GM21526 (cell line): ENCODE results near the gene PADI2.

ENCODE experiments used
- ATAC-seq: cut with Tn5 transposase; IDR thresholded peaks from one replicate; pipeline ENCODE4 v1.9.1; 2021; ENCODE audit warnings: moderate library complexity; ENCODE audit not compliant: unreplicated experiment, low FRiP score

Gene PADI2

DNA sequence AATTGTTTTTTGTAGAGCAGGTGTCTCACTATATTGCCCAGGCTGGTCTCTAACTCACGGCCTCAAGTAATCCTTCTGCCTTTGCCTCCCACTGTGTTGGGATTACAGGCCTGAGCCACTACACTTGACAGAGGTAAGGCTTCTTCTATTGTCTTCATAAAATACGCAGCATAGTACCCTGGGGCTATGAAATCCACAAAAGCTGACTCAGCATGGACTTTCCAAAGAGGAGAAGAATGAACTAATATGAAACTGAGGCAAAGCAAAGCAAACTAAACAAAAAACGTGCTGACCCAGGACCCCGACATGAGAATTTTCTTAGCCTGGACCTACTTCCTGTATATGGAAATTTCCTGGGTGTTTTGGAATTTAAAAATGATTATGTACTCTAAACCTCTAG is 89.0 kb downstream of the PADI2 start:
- ATAC-seq, result no peak

DNA sequence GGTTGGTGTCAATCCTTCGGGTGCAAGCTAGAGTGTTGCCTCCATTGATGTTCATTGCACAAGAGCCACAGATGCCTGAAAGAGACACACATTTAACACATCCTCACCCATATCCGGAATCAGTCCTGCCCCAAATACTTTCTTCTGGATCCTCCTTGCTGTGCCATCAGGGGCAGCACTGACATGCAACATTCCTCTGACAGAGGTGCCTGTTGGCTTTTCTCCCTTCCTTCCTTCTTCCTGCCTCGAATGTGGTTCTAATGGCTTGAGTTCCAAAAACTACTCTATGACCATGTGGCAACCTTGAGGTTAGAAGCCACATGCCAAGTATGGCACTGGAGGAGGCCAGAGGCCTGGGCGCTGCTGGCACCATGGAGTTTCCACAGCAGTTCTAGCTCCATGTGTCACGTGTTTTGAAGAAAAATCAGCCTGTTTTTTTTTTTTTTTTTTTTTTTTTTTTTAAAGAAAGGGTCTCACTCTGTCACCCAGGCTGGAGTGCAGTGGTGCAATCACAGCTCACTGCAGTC is 90.5 kb downstream of the PADI2 start:
- ATAC-seq, result no peak

DNA sequence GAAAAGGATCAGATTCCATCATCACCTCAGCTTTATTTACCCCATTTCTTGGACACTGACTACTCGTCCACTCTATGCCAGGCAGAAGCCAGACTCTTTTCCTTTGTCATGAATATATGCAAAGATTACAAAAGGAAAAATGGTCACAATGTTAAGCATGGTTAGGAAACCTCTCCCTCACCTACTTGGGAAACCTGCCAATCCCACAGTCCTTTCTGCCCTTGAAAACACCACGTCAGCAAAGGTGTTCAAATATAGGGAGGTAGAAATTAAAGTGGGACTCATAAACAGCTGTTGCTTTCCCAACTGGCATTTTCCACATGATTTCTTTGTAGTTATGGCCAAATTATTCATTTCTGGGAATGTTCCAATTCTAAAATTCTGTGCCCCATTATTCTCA is 91.4 kb downstream of the PADI2 start:
- no peak for ATAC-seq

DNA sequence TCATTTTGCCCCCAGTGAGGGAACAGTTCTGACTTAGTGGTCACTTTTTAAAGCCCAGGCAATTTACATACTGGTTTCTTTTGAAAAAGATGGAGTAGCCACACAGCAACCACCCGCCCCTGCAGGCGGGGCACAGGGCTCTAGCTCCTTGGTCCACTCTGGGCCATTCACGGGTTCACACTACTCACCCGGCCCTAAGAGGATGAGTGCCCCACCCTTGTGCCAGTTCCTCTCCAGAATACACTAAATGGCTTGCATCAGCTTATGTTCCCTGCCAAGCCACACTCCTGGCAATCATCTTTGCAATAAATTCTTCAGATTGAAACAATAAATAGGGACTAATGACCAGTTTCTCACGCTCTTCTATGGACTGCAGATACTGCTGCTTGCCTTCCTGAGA is 91.8 kb downstream of the PADI2 start:
- no peak for ATAC-seq

DNA sequence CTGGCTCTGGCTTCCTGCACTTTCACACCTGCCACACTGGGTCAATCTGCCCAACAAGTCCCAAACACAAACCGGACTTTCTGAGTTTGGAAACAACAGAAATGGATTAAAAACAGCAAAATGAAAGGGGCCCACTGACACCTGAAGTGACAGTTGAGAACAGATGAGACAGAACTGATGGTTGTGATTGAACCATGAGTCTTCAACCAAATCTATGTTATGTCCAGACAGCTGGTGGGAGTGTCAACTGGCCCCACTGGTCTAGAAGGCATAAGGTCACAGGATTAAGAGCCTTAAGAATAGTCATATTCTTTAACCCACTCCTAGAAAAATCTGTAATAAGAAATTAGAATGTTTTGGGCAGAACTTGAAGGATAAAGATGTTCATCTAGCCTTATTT is 94.5 kb downstream of the PADI2 start:
- no peak for ATAC-seq

DNA sequence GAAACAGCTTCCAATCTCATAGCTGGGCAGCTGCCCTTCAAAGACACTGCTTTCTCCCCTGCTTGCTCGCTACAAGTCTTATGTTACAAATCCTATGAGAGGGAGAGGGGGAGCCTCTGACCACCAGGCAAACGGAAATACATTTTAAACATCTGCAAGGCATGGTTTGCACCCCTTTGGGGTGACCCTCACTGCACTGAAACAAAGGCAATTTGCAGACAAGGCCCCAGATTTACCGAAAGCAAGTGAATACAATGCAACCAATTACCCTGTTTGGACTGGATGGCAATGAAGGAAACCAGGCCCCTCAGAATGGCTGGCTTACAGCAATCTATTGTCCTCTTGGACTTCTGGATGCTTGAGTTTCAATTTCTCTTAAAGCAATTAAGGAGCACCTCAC is 95.7 kb downstream of the PADI2 start:
- ATAC-seq, result no peak

DNA sequence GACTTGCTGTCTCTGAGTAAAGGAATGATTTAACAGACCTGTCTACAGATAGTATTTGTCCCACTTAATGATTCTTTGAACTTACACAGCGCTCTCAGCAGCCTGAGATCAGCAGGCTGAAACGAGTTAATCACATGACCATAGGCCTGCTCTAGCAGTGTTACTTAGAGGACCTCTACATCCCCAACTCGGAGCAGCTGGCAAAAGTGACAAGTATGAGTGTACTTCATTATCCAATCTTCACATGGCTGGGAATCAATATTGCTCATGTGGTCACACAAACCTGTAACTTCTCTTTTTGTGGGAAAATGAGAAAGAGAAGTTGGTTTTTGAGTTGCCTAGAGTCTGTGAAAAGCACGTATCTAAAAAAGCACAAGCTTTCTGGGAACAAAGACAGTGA is 96.1 kb downstream of the PADI2 start:
- no peak for ATAC-seq

DNA sequence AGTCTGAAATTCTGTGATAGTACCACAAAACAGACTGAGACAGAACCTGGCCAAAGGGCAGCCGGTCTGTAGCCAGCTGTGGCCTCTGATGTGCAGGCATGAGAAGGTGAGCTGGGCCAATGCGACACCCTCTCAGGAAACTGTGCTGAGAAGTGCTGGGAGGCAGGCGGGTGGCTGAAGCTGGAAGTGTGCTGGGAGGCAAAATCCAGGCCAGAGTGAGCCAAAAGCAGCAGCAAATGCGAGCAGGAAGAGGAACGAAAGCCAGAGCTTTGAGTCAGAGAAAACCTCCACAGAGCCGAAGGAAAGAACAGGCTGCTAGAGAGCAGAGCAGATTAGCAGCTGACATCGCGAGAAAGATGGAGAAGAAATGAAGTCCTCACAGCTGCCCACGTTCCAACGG is 97.4 kb downstream of the PADI2 start:
- ATAC-seq, result no peak

DNA sequence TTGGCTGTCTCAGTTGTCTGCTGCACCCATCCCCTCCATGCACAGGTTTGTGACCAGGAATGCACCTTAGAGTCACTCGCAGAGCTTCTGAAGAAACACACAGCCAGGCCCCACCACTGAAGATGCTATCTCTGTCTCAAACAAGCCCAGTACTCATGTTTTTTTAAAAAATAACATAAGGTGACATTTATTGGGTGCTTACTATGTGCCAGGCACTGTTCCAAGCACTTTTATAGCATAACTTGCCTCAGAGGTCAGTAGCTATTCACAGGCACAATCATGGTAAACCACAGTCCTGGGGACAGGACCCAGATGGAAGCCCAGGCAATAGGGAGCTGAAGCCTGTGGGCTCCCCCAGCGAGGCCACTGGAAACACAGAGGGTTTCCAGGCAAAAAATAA is 98.7 kb downstream of the PADI2 start:
- no peak for ATAC-seq

DNA sequence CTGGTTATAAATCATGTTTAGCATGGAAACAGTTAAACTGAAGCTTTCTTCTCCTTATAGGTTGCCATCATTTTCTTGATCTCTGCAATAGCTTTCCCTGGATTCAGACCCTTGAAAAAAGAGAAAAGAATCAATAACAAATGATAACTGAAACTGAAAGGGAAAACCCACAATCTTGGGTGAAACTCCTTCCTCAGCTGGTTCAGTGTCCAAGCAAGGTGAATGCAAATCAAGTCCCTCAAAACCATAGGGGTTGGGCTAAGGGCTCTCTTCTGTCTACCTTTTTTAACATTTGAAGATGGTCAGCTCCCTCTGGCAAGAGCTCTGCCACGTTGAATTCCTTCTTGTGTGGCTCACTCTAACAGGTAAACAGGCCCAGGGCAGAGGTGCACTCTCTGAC is 100.4 kb downstream of the PADI2 start:
- ATAC-seq, result no peak

DNA sequence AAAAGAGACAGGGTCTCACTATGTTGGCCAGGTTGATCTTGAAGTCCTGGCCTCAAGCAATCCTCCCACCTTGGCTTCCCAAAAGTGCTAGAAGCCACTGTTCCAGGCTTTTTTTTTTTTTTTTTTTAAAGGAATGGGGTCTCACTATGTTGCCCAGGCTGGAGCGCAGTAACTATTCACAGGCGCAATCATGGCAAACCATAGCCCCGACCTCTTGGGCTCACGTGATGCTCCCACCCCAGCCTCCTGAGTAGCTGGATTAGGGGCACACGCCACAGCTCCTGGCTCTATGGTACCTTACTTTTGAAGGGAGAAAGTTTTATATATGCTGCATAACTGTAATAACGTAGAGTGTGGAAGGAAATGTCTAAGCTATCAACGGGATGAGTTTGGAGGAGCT is 101.8 kb downstream of the PADI2 start:
- ATAC-seq, result no peak
